ENCODE results near the gene NECAB2.

NECAB2 gene

DNA sequence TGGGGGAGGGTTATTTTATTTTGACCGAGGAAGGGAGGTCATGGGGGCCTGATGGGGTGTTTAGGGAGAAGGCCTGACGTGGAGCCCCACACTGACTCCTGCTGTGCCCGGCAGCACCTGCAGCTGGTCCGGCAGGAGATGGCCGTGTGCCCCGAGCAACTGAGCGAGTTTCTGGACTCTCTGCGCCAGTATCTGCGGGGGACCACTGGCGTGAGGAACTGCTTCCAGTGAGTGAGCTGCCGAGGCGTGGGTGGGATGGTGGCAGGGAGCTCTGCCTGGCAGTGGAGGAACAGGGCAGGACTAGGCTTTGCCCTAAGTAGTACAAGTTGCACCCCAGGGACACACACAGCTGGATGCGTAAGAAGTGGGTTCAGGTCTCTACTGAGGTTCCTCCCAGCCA is 30.0 kb downstream of the NECAB2 start:
- Histone ChIP-seq H3K27me3 (ENCODE audit: insufficient read depth, poor library complexity, severe bottlenecking) (peaks cover 5% of the 10 kb centered on the region), H3K4me3 (replicated peaks; ENCODE audit: insufficient read depth, low read length) (no peak overlapping the region), H3K27ac (replicated peaks) (no peak overlapping the region)
- TF ChIP-seq GABPA (IDR thresholded peaks at IDR 0.05; ENCODE audit: low read depth) (no peak), SPI1 (IDR thresholded peaks at IDR 0.05; ENCODE audit: borderline replicate concordance, low read depth) (no peak), CTCF (IDR thresholded peaks at IDR 0.05; ENCODE audit: insufficient read depth, low read length) (no peak), POLR2AphosphoS5 (IDR thresholded peaks at IDR 0.05; ENCODE audit: low read depth) (no peak)
- TF ChIP-seq, protein P1, sequence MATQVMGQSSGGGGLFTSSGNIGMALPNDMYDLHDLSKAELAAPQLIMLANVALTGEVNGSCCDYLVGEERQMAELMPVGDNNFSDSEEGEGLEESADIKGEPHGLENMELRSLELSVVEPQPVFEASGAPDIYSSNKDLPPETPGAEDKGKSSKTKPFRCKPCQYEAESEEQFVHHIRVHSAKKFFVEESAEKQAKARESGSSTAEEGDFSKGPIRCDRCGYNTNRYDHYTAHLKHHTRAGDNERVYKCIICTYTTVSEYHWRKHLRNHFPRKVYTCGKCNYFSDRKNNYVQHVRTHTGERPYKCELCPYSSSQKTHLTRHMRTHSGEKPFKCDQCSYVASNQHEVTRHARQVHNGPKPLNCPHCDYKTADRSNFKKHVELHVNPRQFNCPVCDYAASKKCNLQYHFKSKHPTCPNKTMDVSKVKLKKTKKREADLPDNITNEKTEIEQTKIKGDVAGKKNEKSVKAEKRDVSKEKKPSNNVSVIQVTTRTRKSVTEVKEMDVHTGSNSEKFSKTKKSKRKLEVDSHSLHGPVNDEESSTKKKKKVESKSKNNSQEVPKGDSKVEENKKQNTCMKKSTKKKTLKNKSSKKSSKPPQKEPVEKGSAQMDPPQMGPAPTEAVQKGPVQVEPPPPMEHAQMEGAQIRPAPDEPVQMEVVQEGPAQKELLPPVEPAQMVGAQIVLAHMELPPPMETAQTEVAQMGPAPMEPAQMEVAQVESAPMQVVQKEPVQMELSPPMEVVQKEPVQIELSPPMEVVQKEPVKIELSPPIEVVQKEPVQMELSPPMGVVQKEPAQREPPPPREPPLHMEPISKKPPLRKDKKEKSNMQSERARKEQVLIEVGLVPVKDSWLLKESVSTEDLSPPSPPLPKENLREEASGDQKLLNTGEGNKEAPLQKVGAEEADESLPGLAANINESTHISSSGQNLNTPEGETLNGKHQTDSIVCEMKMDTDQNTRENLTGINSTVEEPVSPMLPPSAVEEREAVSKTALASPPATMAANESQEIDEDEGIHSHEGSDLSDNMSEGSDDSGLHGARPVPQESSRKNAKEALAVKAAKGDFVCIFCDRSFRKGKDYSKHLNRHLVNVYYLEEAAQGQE (IDR thresholded peaks at IDR 0.05; ENCODE audit: insufficient replicate concordance, low read depth), result no peak
- no peak for DNase-seq (ENCODE audit: low read depth in 1 of 2, low spot score in 1 of 2)

GRCh38 chr16:84000989-84001642 is 33.1 kb downstream of the NECAB2 start:
- no peak for TF ChIP-seq CTCF (IDR thresholded peaks at IDR 0.05; ENCODE audit: insufficient read depth, low read length)
- no peak for TF ChIP-seq POLR2AphosphoS5 (IDR thresholded peaks at IDR 0.05; ENCODE audit: low read depth)
- TF ChIP-seq GABPA (IDR thresholded peaks at IDR 0.05; ENCODE audit: low read depth), result no peak
- TF ChIP-seq, protein P1 (IDR thresholded peaks at IDR 0.05; ENCODE audit: insufficient replicate concordance, low read depth), result no peak
- TF ChIP-seq SPI1 (IDR thresholded peaks at IDR 0.05; ENCODE audit: borderline replicate concordance, low read depth), result no peak
- DNase-seq (ENCODE audit: low read depth in 1 of 2, low spot score in 1 of 2), result no peak
- Histone ChIP-seq H3K4me3 (replicated peaks; ENCODE audit: insufficient read depth, low read length) (no peak overlapping the region), H3K27ac (replicated peaks) (no peak overlapping the region), H3K27me3 (ENCODE audit: insufficient read depth, poor library complexity, severe bottlenecking) (peaks cover 13% of the 10 kb centered on the region)

DNA sequence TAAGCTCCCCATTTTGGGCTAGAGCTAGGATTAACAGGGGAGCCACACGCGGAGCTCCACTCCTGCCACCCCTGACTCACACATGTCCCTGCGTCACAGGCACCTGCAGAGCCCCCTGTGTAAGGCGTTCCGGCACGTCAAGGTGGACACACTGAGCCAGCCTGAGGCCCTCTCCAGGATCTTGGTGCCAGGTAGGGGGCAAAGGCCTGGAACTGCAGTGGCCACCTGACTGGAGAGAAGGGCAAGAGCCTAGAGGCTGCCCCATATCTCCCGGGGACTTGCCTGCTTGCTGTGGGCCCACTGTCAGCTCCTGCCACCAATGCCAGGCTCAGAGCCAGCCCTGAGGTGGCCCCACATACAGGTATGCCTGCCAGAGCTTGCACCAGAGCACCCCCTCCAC is 33.7 kb downstream of the NECAB2 start:
- no peak overlapping the region for H3K4me3 ChIP-seq (replicated peaks; ENCODE audit: insufficient read depth, low read length)
- no peak for DNase-seq (ENCODE audit: low read depth in 1 of 2, low spot score in 1 of 2)
- H3K27me3 ChIP-seq (ENCODE audit: insufficient read depth, poor library complexity, severe bottlenecking), result peaks cover 13% of the 10 kb centered on the region
- H3K27ac ChIP-seq (replicated peaks), result no peak overlapping the region
- TF ChIP-seq CTCF (IDR thresholded peaks at IDR 0.05; ENCODE audit: insufficient read depth, low read length) (no peak), GABPA (IDR thresholded peaks at IDR 0.05; ENCODE audit: low read depth) (no peak), POLR2AphosphoS5 (IDR thresholded peaks at IDR 0.05; ENCODE audit: low read depth) (no peak), SPI1 (IDR thresholded peaks at IDR 0.05; ENCODE audit: borderline replicate concordance, low read depth) (no peak)
- TF ChIP-seq, protein P1 (IDR thresholded peaks at IDR 0.05; ENCODE audit: insufficient replicate concordance, low read depth), result no peak
